Stimulated activated CD4-positive, alpha-beta T cell treated with anti-CD3 and anti-CD28 coated beads, Interleukin-1b, Interleukin-23, amount 100 ng/mL, for 24 hours (primary cell): ENCODE data around the gene TGFA.

ENCODE experiments used
- DNase-seq, 4 experiments: peaks; one replicate each; pipeline ENCODE4 v3.0.0-alpha.2; 2020; ENCODE audit warnings: low read depth in 4 of 4, low spot score in 1 of 4

The TGFA gene

DNA sequence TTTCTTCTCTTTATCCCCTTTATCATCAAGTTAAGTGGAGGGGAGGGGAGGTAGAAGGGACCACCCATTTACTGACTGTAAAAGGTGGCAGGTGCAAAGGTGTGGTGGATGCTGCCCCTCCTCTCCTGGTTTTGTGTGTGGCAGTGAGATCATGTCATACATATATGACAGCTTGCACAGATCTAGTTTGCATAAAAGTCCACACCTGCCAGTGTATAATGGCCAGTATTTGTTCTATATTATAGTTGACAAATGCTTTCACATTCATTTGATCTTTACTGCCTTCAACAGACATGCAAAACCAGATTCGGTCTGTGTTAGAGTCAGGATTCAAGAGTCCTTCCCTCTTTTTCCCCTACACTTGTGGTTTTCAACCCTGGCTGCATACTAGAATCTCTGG, 55.1 kb downstream of the TGFA start:
- DNase-seq = no peak

DNA sequence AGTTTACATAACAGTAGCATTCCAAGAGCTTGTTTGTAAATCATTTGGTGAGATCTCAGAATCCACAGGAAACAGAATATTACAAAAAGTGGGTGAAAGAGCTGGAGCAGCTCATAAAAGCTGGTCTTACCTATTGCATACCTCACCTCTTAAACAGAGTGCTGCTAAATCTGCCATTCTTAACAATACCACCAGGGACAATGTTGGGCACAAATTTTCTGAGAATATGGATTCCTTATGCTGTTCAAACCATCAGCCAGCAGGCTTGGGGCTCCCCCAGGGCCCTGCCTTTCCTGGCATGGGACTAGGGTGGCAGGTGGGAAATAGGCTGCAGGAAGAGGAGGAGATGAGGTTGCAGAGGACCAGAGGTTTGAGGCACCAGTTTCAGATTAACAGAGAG, 55.6 kb downstream of the TGFA start:
- no peak for DNase-seq

- DNase-seq = no peak
These were observed 56.8 kb downstream of the TGFA start for GRCh38 chr2:70496819-70497218.

GRCh38 chr2:70494293-70494886, 59.2 kb downstream of the TGFA start:
- no peak for DNase-seq

DNA sequence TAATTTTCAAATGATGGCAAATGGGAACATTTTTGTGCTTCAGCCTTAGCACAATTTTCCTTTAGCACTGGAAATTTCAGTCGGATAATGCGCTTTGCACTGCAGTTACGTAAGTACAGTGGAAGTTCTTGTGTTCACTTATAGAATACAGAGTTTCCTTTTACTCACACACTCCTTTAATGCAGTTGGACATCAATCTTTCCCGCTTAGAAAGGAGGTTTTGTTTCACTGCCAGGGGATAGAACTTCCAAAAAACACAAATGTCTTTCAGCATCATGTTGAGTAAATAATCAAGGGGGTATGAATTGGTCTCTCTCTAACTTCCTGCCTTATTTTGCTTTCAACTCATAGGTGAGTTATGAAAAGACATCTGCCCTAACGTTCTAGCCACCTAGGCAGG, 63.2 kb downstream of the TGFA start:
- DNase-seq = no peak

DNA sequence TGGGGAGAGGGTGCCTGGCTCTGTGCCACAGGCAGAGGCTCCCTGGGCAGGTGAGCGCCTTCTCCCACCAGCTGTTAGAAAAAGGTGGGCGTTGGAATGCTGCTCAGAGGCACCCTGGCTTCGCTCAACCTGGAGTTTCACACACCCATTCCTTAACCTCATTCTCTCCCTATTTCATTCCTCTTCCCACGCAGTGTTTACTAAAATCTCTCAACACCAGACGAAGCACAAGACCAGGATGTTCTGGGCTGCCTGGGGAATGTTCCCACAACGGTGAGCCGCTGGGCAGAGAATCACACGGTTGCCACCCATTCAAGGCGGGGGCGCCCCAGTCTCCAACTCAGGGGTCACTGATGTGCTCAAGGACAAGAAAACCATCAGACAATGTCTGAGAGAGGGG, 64.5 kb downstream of the TGFA start:
- no peak for DNase-seq

DNA sequence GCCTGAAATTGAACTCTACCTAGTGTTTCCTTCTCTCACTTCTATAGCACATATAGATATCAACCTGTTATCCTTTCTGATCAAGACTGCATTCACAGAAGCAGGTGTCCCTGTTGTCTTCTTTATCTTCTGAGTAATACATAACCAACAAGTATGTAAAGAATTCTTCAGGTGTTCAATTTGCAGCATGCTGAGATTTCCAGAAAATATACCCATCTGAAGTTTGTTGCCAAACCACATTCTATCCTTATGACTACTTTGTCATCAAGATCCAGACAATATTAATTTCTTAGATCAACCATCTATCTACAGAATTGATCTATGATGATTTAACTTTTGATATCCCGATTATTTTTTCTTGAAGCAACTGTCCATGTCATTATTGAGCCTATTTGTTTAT, 69.5 kb downstream of the TGFA start:
- no peak for DNase-seq

- no peak for DNase-seq
These were observed 71.2 kb downstream of the TGFA start for GRCh38 chr2:70482401-70482800.

DNA sequence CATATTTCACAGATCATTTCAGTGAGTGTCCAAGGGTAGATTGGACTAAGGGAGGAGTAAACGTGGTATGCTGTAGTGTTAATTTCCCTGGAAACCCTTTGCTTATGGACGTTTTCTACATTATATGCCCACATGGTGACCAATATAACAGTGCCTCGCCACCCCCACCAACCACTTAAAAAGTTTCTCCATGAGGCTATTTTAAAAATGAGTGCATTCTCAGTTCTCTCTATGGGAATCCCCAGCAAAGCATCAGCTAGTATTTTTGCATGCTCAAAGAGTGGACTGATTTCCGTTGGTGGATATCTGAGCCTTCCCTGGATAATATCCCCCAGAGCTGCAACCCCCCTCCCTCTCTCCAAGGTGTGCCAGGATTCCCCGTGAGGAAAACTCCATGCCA, 73.2 kb downstream of the TGFA start:
- DNase-seq = no peak

- DNase-seq = no peak
These were observed 73.8 kb downstream of the TGFA start for GRCh38 chr2:70479816-70480215.

DNA sequence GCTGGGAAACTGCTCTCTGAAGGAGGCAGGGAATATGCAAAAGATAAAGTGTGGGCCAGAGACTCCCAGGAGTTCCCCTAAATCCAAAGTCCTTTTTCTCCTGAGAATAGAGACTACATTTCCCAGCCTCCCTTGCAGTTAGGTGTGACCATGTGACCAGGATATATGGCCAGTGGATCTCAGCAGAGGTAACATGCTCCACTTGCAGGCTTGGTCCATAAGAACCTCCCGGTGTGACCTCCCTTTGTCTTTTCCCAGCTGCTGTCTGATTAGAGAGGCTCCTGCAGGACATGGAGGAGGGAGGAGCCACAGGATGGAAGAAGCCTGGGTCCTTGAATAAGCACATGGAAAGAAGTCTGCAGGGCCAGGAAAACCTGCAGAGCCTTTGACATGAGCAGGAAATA, 76.2 kb downstream of the TGFA start:
- no peak for DNase-seq

GRCh38 chr2:70475266-70475665, 78.4 kb downstream of the TGFA start:
- no peak for DNase-seq

DNA sequence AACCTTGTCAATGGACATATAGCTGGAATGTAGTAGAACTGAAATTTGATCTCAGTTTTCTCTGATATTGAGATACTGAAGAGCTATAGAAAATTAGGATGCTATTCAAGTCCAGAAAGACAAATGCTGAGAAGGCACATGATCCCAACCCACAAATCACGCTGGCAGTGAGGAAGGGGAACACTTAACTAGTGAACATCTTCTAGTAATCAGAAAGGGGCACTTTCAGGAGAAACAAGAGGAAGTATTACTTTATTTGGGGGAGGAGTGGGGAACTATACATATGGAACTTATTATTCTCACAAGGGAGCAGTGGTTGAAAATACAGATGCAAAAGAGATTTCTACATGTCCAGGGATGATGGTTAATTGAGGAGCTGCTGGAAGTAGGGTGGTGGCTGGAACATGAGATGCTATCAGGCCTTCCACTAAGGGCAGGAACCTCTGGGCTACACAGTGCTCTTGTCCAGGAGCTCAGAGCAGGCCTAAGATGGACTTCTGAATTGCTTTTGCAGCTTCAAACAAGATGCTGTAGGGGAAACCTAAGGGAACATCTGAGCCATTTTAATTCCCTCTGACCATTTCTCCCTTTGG, 79.3 kb downstream of the TGFA start:
- no peak for DNase-seq

DNA sequence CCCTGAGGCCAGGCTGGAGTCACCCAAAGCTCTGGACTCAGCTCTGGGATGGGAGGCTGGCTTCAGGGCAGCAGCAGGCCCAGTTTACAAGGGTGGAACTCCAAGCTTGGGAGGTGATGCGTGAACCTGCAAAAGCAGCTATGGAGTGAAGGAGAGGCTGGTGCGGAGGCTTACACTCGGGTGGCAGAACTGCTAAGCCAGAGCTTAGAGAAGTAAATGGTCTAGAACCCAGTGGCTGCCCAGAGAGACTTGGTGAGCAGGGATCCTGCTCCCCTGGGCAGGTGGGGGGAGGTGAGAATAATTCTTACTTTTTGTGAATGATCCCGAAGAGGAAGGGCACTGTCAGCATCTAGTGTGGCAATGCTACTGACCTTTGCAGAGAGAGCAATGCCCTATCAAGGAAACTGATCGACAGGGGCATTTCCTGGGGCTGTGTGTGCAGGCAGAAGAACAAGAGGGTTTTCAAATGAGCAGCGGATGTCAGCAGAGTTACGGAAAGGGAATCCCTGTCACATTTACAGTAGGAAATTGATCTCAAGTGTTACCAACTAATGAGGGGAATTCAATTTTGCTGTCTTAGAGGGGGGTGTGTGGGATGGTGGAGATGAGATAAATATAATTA, 80.4 kb downstream of the TGFA start:
- no peak for DNase-seq

DNA sequence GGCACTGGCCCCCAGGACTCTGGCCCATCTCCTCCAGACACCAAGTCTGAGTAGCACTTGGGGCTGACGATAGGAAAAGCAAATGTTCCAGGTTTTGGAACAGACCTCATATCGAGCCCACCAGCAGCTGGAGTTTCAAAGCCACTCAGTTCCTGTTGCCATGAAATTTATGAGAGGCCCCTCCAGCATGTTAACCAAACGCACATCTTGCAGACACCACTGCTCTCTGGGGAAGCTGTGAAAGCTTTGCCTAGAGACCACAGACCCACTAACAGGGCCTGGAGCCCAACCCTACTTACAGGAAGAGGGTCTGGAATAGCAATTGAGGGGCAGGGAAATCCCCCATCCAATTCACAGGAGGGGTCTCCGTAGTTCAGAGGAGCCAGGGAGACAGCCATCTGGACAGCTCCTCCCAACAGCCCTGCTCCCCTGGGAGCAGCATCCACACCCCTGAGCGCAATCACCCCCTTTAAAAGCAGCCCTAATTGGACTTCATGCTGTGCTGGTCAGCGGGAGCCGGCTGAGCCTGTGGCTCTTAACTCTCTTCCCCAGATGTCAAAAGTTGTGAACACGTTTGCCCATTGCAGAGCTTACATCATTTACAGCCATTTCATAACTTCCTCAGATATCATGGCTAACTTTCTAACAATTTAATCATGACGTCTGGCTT, 81.3 kb downstream of the TGFA start:
- DNase-seq = no peak

DNA sequence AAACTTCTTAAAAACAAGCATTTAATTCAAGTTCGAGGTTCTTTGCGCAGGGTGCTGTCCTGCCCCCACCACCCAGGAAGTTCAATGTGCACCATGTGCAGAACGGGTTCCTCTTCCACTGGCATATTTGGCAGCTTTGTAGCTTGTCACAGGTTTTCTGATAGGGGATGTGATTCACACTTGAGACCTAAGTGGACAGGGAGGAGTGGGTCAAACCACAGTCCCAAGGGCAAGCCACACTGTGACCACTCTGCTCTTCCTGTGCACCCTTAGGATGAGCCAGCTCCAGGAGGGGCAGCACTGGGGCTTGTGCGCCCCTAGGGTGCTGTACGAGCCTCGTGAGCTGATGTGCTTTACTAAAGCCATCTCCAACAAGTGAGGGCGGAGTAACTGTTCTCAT, 82.5 kb downstream of the TGFA start:
- no peak for DNase-seq

DNA sequence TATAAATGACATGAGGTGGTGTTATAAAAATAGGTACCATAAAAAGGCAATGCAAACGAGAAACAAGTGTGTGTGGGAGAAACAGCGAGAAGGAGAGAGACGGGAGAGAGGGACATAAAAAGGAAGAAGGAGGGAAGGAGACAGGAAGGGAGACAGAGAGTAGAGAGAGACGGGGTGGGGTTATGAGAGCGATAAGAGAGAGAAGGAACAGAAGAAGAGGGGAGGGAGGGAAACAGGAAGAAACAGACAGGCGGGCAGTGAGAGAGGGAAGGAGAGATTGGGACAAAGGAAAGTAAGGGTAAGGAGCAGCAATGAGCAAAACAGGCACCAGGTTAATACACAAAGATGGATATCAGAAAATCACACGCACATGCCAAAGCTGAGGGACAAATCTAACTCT, 83.7 kb downstream of the TGFA start:
- no peak for DNase-seq

DNA sequence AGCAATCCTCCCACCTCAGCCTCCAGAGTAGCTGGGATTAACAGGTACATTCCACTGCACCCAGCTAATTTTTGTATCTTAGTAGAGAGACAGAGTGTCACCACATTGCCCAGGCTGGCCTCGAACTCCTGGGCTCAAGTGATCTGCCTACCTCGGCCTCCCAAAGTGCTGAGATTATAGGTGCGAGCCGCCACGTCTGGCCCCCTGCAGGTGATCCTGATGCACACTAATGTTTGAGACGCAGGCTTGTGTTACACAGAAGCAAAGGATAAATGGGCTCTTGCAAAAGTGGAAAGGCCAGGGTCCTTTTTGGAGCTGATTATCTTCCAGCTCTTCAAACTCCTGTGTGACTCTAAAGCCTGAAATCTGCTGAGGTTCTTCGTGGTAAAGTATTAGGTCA, 84.2 kb downstream of the TGFA start:
- no peak for DNase-seq

GRCh38 chr2:70468878-70469277, 84.7 kb downstream of the TGFA start:
- no peak for DNase-seq

DNA sequence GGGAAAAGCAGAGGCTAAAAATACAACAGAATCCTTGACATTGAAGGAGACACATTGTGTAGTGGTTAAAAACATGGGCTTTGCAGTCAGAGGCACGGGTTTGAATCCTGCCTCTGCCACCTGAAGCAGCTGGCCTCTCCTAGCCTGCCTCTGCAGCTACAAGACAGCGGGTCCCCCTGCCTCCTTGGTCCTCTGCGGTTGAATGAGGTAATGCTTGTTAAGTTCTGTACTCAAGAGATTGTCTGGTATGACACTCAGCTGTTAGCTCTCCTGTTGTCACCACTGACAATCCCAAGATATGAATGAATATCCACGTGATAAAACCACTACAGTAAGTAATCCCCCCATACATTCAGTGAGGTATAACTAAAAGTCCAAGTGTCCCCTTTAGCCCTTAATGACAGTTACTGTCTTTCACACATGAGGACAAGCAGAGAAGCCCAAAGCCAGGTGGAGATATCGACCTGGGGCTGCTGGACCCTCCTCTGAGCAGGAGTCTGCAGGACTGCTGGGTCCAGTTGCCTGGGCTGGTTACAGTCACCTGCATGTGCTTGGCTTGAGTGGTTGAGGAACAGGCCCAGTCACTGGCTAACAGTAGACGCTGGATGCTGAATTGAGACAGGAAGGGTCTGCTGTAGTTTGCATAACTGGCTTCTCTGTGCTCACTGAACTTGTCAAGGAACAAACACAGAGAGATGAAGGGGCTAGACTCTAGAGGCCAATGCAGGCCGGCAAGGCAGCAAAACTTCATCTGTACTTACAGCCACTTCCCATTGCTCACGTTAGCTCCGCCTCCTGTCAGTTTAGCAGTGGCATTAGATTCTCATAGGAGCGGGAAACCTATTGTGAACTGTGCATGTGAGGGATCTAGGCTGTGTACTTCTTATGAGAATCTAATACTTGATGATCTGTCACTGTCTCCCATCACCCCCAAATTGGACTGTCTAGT, 85.5 kb downstream of the TGFA start:
- DNase-seq = no peak

- no peak for DNase-seq
These were observed 86.4 kb downstream of the TGFA start for GRCh38 chr2:70467237-70467636.
